NCI-H1417 treated with DMSO at 0.1 percent for 48 hours (cell line): Measurements from ENCODE around the gene C9orf85.
"Not testable (repeated sequence)": the region's sequence is repeated elsewhere in the genome, so short reads cannot be mapped to it uniquely, and the experiment has no call there.

Experiments used
- DNase-seq: peaks from one replicate; lab custom pipeline; 2025; lab: John Stamatoyannopoulos, UW

The C9orf85 gene

DNA sequence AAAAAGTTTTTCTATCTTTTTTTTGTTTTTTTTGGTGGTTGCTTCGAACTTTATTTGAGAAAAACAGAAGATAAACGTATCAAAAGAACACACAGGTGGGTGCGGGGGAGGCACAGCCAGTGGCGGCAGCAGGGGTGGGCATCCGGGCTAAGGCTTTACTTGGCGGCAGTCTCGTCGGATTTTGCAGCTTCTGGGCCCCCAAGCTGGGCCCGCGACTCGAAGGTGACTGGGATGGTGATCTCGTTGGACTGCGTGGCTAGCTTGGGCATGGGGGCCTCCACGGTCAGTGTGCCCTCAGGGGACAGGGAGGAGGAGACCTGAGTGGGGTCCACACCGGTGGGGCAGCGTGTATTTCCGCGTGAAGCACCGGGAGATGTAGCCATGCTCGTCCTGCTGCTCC is 96.3 kb downstream of the C9orf85 start:
- not testable (repeated sequence) for DNase-seq

DNA sequence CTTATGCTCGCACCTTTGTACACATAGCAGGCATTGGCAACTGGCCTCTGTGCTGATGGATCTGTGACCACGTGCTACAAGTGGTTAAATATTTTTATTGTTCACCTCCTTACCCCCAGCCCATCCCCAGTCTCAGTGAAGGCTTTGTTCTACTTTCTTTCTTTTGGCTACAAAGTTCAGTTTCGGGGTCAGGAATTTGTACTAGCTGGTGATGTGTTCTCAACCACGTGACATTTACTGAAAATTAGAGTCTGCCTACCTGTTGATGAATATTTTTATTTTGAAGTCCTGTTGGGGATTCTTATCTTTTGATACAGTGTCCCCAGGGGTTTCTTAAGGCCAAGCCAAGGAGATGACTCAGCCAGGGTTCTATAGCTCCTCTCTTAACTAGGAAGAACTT is 101.2 kb downstream of the C9orf85 start:
- no peak for DNase-seq

DNA sequence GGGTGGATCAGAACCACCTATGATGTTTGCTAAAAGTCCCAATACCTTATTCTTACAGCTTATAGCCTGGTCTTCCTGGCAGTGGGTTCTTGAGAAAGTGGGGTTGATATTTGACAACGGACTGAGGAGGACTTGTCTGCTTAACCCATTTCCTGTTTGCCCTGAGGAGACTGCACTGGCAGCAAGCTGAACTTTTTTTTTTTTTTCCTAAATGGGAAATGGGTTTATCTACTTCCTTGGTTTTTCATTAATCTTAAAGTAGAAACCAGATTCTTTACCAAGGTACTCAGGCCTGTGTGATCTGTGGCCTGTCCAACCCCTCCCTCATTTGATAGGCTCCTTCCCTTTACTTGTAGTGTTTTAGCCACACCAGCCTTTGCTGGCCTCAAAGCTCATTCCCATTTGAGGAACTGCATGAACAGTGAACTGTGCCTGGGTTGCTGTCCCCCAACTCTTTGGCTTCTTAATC is 101.9 kb downstream of the C9orf85 start:
- DNase-seq: no peak

DNA sequence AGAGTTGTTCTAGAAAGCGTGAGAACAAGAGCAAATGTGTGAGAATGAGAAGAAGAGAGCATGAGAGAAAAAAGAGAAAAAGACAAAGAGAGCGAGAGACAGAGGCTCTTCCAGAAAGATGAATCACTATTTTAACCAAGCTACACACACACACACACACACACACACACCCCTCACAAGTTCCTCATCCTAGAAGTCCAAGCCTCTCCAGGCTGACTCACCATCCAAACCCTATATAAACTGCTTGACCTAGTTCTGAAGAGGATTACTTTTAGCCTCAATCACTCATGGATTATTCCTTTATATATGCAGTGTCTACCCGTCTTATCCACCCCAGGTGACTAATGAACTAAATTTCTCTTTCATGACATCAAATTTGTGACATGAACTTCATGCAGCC is 111.4 kb downstream of the C9orf85 start:
- DNase-seq: no peak
